ENCODE measurements around the gene GAPDHS.

The GAPDHS gene

DNA sequence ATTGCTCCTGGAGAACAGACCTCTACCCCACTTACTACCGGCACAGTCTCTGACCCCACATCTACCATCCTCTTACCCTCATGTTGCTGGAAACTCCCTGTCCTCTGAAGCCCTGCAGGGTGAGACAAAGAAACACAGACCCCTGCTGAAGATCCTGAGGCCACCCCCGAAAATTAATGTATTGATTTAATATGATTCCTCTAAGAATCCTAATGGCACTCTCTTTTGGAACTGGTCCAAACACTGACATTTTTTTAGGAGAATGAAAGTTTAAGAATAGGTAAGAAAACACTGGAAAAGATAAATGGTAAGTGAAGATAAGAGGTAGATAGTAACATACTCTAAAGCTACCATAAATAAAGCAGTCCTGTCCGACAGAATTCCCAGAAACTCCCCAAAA is 25.1 kb upstream of the GAPDHS start:
- Histone ChIP-seq H3K9me3 (ENCODE audit: control insufficient read depth, low read length) (no peaks in the 10 kb centered on the region), H3K9ac (no peak overlapping the region), H3K4me3 (ENCODE audit: low read depth, low read length) (no peak overlapping the region), H3K36me3 (ENCODE audit: control insufficient read depth, insufficient read depth, low read length) (no peaks in the 10 kb centered on the region), H2AFZ (no peak overlapping the region), H3K27me3 (ENCODE audit: control insufficient read depth, insufficient read depth, low read length) (no peaks in the 10 kb centered on the region), H3K79me2 (no peaks in the 10 kb centered on the region), H3K4me2 (ENCODE audit: low read length) (no peak overlapping the region), H3K4me1 (peaks cover 5% of the 10 kb centered on the region), H3K27ac (no peak overlapping the region)
- TF ChIP-seq, protein P1, sequence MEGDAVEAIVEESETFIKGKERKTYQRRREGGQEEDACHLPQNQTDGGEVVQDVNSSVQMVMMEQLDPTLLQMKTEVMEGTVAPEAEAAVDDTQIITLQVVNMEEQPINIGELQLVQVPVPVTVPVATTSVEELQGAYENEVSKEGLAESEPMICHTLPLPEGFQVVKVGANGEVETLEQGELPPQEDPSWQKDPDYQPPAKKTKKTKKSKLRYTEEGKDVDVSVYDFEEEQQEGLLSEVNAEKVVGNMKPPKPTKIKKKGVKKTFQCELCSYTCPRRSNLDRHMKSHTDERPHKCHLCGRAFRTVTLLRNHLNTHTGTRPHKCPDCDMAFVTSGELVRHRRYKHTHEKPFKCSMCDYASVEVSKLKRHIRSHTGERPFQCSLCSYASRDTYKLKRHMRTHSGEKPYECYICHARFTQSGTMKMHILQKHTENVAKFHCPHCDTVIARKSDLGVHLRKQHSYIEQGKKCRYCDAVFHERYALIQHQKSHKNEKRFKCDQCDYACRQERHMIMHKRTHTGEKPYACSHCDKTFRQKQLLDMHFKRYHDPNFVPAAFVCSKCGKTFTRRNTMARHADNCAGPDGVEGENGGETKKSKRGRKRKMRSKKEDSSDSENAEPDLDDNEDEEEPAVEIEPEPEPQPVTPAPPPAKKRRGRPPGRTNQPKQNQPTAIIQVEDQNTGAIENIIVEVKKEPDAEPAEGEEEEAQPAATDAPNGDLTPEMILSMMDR (IDR thresholded peaks at IDR 0.05): no peak

- peak overlapping the region; percentile 58 for H3K9ac ChIP-seq
- H3K36me3 ChIP-seq (ENCODE audit: control insufficient read depth, insufficient read depth, low read length): no peaks in the 10 kb centered on the region
- H3K27ac ChIP-seq: peak overlapping the region; percentile 88
- TF ChIP-seq, protein P1 (IDR thresholded peaks at IDR 0.05): no peak
- peaks cover 5% of the 10 kb centered on the region for H3K4me1 ChIP-seq
- H3K4me3 ChIP-seq (ENCODE audit: low read depth, low read length): peak overlapping the region; percentile 74
- H3K27me3 ChIP-seq (ENCODE audit: control insufficient read depth, insufficient read depth, low read length): no peaks in the 10 kb centered on the region
- peak overlapping the region; percentile 73 for H3K4me2 ChIP-seq (ENCODE audit: low read length)
- peak overlapping the region; percentile 84 for H2AFZ ChIP-seq
- H3K79me2 ChIP-seq: no peaks in the 10 kb centered on the region
- no peaks in the 10 kb centered on the region for H3K9me3 ChIP-seq (ENCODE audit: control insufficient read depth, low read length)
Measured at GRCh38 chr19:35509018-35509652, 24.1 kb upstream of the GAPDHS start.

GRCh38 chr19:35509861-35510625 is 23.2 kb upstream of the GAPDHS start:
- Histone ChIP-seq H3K79me2 (no peaks in the 10 kb centered on the region), H3K4me1 (peaks cover 5% of the 10 kb centered on the region), H3K27me3 (ENCODE audit: control insufficient read depth, insufficient read depth, low read length) (no peaks in the 10 kb centered on the region), H3K9ac (peak overlapping the region; percentile 58), H2AFZ (peak overlapping the region; percentile 84), H3K4me3 (ENCODE audit: low read depth, low read length) (peak overlapping the region; percentile 74), H3K36me3 (ENCODE audit: control insufficient read depth, insufficient read depth, low read length) (no peaks in the 10 kb centered on the region), H3K9me3 (ENCODE audit: control insufficient read depth, low read length) (no peaks in the 10 kb centered on the region), H3K4me2 (ENCODE audit: low read length) (peak overlapping the region; percentile 73), H3K27ac (peak overlapping the region; percentile 88)
- TF ChIP-seq, protein P1 (IDR thresholded peaks at IDR 0.05): peak; percentile 99

GRCh38 chr19:35510626-35510964 is 22.7 kb upstream of the GAPDHS start:
- H3K9ac ChIP-seq: no peak overlapping the region
- H3K4me3 ChIP-seq (ENCODE audit: low read depth, low read length): peak overlapping the region; percentile 74
- H3K9me3 ChIP-seq (ENCODE audit: control insufficient read depth, low read length): no peaks in the 10 kb centered on the region
- H3K36me3 ChIP-seq (ENCODE audit: control insufficient read depth, insufficient read depth, low read length): no peaks in the 10 kb centered on the region
- peak overlapping the region; percentile 73 for H3K4me2 ChIP-seq (ENCODE audit: low read length)
- H3K4me1 ChIP-seq: peaks cover 5% of the 10 kb centered on the region
- no peaks in the 10 kb centered on the region for H3K27me3 ChIP-seq (ENCODE audit: control insufficient read depth, insufficient read depth, low read length)
- no peaks in the 10 kb centered on the region for H3K79me2 ChIP-seq
- peak overlapping the region; percentile 88 for H3K27ac ChIP-seq
- peak overlapping the region; percentile 84 for H2AFZ ChIP-seq
- TF ChIP-seq, protein P1 (IDR thresholded peaks at IDR 0.05): no peak
